VCaP (cell line): Measurements from ENCODE around the gene CASK.

Experiments used
- H3K27ac ChIP-seq: fragments of 450-650 bp; 2 replicates; pipeline ENCODE4 v1.5.1; 2017
- TF ChIP-seq, protein P1 (sequence below): fragments of 450-650 bp; conservative IDR thresholded peaks from 2 replicates; pipeline ENCODE4 v1.5.1; 2017; ENCODE audit warnings: mild to moderate bottlenecking, moderate library complexity

CASK gene

DNA sequence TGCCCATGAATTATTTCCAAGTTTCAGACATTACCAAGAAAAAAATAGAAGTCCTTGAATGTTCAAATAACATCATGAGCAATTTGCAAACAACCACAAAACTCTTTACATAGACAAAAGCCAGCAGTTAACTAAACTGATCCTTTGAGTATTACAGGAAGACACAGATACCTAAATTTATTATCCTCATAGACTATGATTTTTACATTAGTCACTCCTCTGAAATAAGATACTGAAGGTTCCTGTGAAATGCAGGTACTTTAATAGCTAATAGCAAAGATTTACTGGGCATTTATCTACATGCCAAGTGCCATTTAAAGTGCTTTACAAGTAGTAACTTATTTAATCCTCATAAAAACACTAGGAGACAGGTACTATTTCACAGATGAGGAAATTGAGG lies 161.7 kb downstream of the CASK start:
- no peak overlapping the region for H3K27ac ChIP-seq
- TF ChIP-seq, protein P1, sequence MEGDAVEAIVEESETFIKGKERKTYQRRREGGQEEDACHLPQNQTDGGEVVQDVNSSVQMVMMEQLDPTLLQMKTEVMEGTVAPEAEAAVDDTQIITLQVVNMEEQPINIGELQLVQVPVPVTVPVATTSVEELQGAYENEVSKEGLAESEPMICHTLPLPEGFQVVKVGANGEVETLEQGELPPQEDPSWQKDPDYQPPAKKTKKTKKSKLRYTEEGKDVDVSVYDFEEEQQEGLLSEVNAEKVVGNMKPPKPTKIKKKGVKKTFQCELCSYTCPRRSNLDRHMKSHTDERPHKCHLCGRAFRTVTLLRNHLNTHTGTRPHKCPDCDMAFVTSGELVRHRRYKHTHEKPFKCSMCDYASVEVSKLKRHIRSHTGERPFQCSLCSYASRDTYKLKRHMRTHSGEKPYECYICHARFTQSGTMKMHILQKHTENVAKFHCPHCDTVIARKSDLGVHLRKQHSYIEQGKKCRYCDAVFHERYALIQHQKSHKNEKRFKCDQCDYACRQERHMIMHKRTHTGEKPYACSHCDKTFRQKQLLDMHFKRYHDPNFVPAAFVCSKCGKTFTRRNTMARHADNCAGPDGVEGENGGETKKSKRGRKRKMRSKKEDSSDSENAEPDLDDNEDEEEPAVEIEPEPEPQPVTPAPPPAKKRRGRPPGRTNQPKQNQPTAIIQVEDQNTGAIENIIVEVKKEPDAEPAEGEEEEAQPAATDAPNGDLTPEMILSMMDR, result no peak

DNA sequence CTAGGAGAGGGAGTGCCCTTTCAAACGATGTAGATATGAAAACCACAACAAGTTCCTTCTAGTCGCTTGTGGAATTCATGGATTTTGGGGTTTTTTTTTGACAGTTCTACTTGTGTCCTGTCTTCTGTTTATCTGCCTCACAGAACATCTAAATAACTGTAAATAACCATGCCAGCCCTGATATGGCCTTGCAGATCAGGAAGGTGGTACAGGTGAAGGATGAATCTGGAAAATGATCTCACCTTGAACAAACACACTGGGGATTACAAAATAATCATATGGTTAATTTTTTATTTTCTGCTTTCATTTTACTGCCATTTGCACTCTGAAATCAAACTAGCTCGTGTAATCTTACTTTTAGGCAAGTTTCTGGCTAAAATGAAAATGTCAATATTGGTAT lies 162.2 kb downstream of the CASK start:
- no peak overlapping the region for H3K27ac ChIP-seq
- TF ChIP-seq, protein P1, result no peak

DNA sequence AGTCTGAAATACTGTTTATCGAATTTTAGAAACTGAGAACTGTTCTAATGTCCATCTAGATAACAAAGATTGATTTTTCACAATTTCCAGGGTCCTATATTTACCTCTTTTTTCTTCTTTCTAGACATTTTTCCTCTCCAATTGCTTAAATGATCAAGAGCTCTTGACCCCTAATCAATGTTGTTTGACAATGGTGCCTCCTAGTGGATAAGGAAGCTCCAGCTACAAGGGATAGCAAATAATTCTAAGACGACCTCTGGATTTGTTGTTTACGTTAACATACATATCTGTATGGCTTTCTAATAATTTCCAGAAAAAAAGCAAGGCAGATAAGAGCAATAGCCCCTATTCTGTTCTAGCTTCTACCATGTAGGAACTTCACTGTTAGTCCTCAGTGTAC lies 163.5 kb downstream of the CASK start:
- H3K27ac ChIP-seq, result no peak overlapping the region
- TF ChIP-seq, protein P1, result peak; percentile 51; the same call in 1 of the 2 replicates

DNA sequence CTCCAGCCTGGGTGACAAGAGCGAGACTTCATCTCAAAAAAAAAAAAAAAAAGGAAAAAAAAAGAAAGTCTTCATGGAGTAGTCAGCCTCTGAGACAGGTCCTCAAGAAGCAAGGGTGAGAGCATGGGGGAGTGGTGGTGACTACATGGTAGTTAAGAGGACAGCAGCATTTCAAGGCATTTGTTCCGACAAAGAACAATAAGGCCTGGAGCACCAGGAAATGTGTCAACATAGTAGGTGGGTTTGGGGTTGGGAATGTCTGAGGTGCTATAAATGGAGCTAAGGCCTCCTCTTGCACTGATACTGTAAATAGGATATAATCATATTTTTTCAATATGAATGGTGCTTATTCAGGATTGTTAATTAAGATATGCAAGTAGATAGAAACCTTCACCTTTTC lies 165.0 kb downstream of the CASK start:
- H3K27ac ChIP-seq, result no peak overlapping the region
- TF ChIP-seq, protein P1, result no peak

DNA sequence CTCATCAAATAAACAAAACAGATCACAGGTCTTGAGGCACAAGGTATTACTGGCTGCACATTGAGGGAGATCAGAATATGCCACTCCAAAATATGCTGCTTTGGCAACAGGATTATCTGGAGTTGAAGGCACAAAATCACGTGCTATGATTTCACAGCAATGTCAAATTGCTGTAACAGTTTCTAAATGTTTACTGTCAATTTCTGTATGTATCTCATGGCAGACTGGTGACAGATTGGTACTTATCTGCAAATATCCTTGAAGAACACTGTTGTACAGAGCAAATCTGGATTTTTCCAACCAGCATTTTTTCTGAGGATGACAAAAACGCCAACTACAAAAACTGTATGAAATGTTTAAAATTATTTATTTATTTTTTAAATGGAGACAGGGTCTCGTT lies 172.6 kb downstream of the CASK start:
- TF ChIP-seq, protein P1, result no peak
- no peak overlapping the region for H3K27ac ChIP-seq

DNA sequence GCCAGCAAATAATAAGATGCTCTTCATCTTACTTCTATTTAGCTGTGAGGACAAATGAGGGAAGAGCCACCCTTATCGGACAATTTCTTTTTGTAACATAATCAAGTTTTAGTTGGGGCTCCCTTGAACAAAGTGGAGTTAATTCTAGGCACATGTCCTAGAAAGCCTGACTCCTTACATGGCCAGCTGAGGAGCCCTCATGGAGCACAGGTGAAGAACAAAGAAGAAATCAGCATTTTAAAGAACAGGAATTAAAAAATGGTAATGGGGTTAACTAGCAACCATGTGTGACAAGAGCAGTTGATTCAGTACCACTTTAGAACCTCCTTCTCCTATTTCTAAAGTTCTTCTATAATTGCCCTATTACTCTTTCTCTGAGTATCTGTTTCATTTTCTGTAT lies 183.5 kb downstream of the CASK start:
- TF ChIP-seq, protein P1, result no peak
- H3K27ac ChIP-seq, result no peak overlapping the region

DNA sequence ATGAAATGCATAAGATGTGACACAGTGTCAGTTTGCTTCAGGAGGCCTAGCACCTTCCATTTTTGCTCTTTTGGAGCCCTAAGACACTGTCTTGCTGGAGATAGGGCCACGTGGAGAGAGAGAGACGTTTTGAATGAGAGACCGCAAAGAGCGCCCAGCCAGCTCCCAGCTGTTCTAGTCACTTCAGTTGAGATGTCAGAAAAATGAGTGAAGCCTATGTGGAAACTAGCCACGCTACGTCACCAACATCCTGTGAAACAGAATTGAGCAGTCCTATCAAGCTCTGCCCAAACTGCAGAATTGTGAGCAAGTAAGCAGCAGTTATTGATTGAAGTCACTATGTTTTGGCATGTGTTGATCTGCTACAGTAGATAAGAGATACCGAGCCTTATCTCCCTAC lies 186.3 kb downstream of the CASK start:
- TF ChIP-seq, protein P1, result no peak

DNA sequence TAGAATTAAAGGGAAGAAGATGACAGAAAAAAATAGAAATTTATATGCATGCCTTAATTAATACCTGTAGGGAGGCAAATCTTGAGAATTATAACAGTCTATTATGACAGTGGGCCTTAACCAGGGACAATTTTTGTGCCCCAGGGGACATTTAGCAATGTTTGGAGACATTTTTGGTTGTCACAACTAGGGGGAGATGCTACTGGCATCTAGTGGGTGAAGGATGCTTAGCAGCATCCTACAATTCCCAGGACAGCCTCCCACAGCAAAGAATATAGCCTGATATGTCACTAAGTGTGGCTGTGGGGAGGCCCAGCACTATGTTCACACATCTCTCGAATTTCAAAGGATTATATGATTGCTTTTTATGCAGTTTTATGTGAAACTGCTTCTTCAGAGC lies 188.8 kb downstream of the CASK start:
- TF ChIP-seq, protein P1, result peak; percentile 76
- no peak overlapping the region for H3K27ac ChIP-seq

More for the DNA sequence above, 186.3 kb downstream of the CASK start:
- H3K27ac ChIP-seq, result no peak overlapping the region
